HG03045 (cell line): Measurements from ENCODE around the gene OR9Q1.

ENCODE experiments used
- ATAC-seq: cut with Tn5 transposase; IDR thresholded peaks from one replicate; pipeline ENCODE4 v1.9.1; 2021; ENCODE audit warnings: mild to moderate bottlenecking, moderate library complexity; ENCODE audit not compliant: unreplicated experiment

Gene OR9Q1

DNA sequence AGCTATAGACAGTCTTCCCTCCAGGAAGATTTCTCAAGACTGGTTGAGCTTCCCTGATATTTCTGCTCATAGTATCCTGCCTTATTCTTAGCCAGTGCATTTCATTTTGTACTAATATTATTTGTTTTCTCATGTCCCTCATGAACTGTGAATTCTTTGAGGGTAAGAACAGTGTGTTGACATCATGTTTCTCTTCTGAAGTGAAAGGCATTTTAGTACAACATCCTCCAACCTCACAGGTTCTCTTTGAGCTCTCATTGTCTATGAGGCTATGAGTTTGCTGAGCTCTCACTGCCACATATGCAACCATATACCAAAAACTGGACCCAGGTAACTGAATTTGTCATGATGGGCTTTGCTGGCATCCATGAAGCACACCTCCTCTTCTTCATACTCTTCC is 7.0 kb downstream of the OR9Q1 start, which contains the start of gene OR6Q1:
Gene OR6Q1 (plus strand): TSS at position 301 of the 400 bp plus-strand sequence. CDS start 0 bp downstream, at position 301.
- ATAC-seq: no peak

DNA sequence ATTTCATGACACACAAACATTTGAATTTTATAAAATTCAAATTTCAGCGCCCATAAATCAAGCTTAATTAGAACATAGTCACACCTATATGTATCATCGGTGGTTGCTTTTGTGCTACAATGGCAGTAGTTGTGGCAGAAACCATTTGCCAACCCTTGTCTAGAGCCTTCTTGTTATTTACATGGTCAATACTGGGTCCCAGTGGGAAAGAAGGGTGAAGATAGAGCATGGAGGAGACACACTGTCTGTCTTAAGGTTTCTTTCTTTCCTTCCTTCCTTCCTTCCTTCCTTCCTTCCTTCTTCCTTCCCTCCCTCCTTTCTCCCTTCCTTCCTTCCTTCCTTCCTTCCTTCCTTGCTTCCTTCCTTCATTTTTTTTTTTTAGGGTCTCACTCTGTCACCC is 10.8 kb downstream of the OR9Q1 start:
- no peak for ATAC-seq

GRCh38 chr11:58039589-58039988 is 15.9 kb downstream of the OR9Q1 start:
- ATAC-seq: no peak

DNA sequence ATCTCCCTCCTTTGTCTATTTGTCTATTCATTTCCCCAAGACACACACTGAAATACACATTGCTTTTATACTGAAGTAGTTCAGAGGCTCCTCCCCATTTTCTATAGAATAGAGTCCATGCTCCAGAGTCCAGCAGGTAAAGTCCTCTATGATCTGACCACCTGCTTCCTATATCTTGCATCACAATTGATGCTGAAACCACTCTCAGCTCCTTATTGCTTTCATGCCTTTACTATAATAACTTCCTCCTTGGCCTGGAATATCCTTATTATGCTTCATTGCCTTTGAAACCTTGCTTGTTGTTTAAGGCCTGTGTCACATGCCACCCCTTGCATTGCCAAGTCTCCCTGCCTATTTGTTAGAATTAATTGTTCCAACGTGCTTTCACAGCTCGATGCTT is 19.7 kb downstream of the OR9Q1 start:
- ATAC-seq: no peak

DNA sequence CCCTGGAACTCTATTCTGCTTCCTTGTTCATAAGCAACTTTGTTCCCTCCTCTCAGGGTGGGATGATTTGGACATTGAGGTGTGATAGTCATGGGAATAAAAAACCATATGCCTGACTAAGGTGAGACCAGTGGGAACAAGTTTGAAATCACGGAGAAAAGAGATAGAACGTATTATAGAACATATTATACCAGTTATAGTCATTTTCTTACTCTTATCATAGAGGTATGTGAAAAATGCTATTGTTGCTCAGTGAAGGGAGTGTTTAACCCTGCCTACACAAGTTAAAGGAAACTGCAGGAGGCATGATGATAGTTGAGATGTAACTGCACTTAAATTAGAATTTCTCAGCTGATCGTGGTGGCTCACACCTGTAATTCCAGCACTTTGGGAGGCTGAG is 22.6 kb downstream of the OR9Q1 start:
- no peak for ATAC-seq

DNA sequence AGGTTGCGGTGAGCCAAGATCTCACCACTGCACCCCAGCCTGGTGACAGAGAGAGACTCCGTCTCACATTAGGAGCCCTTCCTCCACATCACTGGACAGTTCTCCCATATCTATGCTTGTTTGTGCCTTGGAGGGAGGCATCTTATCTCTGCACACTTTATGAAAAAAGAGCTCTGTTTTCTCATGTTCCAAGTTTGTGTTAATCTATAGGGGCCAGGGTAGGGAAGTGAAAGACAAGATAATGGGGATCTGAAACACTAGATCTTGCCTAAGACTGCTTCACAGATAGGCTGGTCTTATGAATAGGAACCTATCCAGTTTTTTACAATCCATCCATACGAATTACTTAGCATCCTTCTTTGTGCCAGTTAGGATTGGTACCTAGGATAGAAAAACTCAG is 24.1 kb downstream of the OR9Q1 start:
- no peak for ATAC-seq

DNA sequence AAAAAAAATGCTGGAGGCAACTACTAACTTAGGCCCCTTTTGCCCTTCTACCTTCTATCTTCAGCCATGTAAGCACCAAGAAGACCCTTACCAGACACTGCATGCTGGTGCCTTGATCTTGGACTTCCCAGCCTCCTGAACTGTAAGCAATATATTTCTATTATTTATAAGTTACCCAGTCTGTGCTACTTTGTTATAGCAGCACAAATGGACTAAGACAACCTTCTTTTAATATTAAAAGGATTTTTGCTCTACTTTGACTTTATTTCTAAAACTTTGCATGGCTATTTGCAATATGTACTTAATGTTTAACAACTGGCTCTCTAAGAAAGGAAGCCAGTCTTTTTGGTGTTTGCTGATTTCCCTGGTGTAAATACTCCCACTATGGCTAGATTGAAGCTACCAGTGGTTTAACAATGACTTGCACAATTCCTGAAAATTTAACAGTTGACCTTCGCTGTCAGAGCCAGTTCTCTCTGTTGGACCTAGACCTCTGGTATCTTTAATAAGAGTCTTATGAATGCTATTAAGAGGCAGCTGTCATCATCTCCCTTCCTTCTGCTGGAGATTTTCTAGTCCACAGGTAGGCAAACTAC is 32.2 kb downstream of the OR9Q1 start:
- no peak for ATAC-seq

DNA sequence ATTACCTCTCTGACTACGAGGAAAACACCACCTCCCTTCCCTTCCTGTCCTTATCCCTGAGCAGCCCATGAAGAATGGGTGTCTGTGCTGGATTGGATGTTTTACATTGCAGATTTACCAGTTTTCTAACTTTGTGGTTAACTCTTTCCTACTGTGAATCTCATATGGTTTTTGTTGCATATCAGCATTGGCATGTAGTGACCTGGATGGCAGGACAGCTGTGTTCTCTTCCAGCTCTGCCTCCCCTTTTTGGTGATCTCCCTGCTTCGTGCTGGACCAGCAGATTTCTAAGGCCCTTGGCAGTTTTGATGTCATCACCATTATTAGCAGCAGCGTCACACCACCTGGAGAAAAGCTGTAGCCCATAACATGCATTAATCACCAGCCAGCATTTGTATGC is 33.8 kb downstream of the OR9Q1 start:
- no peak for ATAC-seq

GRCh38 chr11:58058276-58059006 is 34.8 kb downstream of the OR9Q1 start:
- ATAC-seq: no peak

- ATAC-seq: no peak
These were observed 35.3 kb downstream of the OR9Q1 start for GRCh38 chr11:58059007-58059350.

- ATAC-seq: no peak
These were observed 36.9 kb downstream of the OR9Q1 start for GRCh38 chr11:58060535-58060934.

GRCh38 chr11:58060939-58061672 is 37.4 kb downstream of the OR9Q1 start:
- no peak for ATAC-seq

DNA sequence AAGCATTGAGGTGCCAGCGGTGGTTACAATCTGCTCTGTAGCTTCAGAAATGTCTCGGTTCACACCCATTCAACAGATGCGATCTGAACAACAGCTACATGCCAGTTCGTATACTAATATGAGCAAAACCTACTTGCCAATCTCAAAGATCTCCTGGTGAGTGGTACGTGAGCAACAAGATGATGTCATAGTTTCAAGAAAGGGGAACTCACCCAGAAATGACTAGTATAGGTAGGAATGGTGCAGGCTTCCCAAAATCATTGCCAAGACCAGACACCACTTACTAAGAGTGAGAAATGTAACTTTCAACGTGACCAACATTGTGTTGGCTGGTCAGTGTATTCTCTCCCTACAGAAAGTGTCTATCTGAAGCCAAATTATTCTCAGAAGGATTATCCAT is 38.1 kb downstream of the OR9Q1 start:
- ATAC-seq: peak; percentile 60

- no peak for ATAC-seq
These were observed 44.0 kb downstream of the OR9Q1 start for GRCh38 chr11:58067685-58068084.

DNA sequence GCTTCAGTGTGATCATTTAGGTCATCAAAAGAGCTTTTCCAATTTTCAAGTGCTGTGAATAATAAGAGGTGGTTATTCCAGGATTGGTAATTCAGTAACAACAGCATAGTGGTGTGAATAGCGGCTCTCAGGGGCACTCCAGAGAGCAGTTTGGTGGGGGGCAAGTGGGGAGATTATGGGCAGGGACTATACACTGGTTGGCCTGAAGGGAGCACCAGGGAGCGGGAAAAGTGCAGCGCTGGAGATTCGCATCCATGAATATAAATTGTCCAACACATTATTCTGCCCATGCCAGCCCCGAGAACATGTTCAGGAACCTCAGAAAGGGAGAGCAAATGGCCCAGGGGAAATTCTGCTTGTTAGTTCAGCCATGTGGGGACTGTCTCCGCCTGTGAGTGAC is 45.0 kb downstream of the OR9Q1 start:
- no peak for ATAC-seq

DNA sequence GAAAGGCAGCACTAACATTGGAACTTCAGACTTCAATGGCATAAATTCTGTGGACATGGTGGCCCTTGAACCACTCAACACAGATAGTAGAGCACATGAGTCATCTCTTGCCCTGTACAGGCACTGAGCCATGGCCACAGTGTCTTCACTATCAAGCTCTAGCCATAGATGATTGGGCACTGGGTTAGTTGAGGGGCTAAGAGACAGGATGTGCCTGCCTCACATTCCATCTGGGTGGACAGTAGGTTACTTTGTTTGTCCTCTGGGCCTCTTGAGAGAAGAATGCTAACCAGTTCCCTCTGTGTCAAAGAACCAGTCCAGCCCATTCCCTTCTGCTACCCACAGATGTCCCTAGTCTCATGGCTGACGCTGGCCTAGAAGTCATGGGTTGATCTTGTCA is 46.9 kb downstream of the OR9Q1 start:
- ATAC-seq: no peak

- no peak for ATAC-seq
These were observed 52.1 kb downstream of the OR9Q1 start for GRCh38 chr11:58075781-58076180.

DNA sequence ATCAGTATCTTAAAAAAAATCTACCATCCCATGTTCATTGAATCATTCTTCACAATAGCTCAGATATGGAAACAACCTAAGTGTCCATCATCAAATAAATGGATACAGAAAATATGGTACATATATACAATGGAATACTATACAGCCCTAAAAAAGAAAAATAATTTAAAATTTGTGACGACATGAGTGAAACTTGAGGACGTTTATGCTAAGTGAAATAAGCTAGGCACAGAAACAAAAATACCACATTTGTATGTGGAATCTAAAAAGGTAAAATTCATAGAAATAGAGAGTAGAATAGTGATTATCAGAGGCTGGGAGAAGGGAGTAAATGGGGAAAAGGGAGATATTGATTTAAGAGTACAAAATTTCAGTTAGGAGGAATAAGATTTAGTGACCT is 62.8 kb downstream of the OR9Q1 start:
- ATAC-seq: no peak

- no peak for ATAC-seq
These were observed 73.8 kb downstream of the OR9Q1 start for GRCh38 chr11:58097437-58097836.

DNA sequence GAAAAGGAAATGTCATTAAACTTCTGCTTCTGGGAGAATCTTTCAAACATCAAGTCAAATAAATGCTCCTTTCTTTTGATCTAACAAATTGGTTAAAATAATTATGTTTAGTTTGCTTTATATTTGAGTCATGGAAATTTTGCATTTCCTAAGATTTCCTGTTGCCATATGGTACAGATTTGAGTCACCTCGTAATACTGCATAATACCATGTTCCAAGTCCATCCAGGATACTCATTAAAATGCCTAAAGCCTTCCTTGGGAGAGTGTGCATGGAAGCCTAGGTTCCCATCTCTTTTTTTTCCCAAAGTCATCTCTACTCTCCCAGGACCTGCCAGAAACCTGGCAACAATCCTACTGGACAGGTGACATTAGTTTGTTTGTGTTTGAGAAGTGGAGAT is 97.4 kb downstream of the OR9Q1 start:
- ATAC-seq: no peak

DNA sequence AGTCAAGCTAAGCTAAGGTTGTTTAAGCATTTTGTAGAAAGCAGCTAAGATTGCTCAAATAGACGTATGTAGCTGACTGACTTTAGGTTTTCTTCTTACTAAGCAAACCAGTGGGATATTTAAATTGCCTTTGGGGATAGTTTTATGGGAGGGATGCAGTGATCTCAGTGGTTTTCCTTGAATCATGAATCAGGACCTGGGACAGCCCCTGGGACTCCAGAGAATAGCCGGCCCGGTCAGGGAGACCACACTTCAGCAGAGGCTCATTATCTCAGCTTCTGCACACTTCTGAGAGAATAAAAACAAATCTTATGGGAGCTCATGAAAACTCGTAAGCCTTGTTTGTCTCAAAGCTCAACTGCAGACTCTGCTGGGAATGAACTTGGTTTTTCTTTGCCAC is 101.8 kb downstream of the OR9Q1 start, which contains the start of gene OR9I1:
Gene OR9I1 (minus strand): TSS at position 62 of the 400 bp plus-strand sequence. CDS start 6,086 bp downstream, outside the sequence.
- no peak for ATAC-seq

DNA sequence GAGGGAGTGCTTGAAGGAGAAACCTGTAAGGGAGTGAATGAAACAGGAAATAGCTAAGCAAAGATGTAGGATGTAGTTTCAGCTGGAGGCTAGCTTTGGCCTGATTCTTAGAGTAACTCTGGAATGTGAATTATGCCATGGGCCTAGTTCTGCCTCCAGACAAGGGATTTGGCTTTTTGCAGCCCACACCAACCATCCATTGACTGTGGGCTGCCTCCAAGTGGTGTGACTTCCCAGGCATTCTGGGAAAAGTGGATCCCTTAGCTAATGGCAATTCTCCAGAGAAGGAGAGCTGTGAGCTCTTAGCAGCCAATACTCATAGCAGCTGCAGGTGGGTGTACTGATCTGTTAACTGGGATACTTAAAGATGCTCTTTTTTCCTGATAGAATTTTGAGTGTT is 103.7 kb downstream of the OR9Q1 start:
- ATAC-seq: no peak
